HEK293 (cell line): ENCODE data around the gene PPARG.

ENCODE experiments used
- HOXD13 ChIP-seq: sonication (generic); formaldehyde crosslinking; IDR thresholded peaks from 2 replicates; pipeline ENCODE4 v1.8.0; 2022; ENCODE audit warnings: missing genetic modification reagents, borderline replicate concordance
- PRDM1 ChIP-seq: fragments of 450-650 bp; formaldehyde crosslinking; IDR thresholded peaks from 2 replicates; pipeline ENCODE4; 2016; ENCODE audit warnings: missing biosample characterization, missing genetic modification characterization
- ZBTB17 ChIP-seq: fragments of 450-650 bp; formaldehyde crosslinking; IDR thresholded peaks from 2 replicates; pipeline ENCODE4 v1.5.1; 2016; ENCODE audit warnings: missing biosample characterization, missing genetic modification characterization
- ZBTB21 ChIP-seq: fragments of 450-650 bp; formaldehyde crosslinking; IDR thresholded peaks from 2 replicates; pipeline ENCODE4 v1.5.1; 2017; ENCODE audit warnings: missing biosample characterization, missing genetic modification characterization
- ZEB2 ChIP-seq: fragments of 450-650 bp; formaldehyde crosslinking; IDR thresholded peaks from 2 replicates; pipeline ENCODE4 v1.5.1; 2016; ENCODE audit warnings: missing biosample characterization, missing genetic modification characterization
- ZNF514 ChIP-seq: fragments of 450-650 bp; formaldehyde crosslinking; IDR thresholded peaks from 2 replicates; pipeline ENCODE4 v1.5.1; 2016; ENCODE audit warnings: missing biosample characterization, missing genetic modification characterization
- ZNF664 ChIP-seq: fragments of 450-650 bp; formaldehyde crosslinking; IDR thresholded peaks from 2 replicates; pipeline ENCODE4 v1.5.1; 2016; ENCODE audit warnings: missing biosample characterization, missing genetic modification characterization
- TF ChIP-seq, protein P1 (sequence below): fragments of 450-650 bp; formaldehyde crosslinking; IDR thresholded peaks from 2 replicates; pipeline ENCODE4 v1.5.1; 2016; ENCODE audit warnings: missing biosample characterization, missing genetic modification characterization
- TF ChIP-seq, protein P2 (sequence below): fragments of 450-650 bp; formaldehyde crosslinking; IDR thresholded peaks from 2 replicates; pipeline ENCODE4 v1.5.1; 2016; ENCODE audit warnings: missing biosample characterization, missing genetic modification characterization

DNA sequence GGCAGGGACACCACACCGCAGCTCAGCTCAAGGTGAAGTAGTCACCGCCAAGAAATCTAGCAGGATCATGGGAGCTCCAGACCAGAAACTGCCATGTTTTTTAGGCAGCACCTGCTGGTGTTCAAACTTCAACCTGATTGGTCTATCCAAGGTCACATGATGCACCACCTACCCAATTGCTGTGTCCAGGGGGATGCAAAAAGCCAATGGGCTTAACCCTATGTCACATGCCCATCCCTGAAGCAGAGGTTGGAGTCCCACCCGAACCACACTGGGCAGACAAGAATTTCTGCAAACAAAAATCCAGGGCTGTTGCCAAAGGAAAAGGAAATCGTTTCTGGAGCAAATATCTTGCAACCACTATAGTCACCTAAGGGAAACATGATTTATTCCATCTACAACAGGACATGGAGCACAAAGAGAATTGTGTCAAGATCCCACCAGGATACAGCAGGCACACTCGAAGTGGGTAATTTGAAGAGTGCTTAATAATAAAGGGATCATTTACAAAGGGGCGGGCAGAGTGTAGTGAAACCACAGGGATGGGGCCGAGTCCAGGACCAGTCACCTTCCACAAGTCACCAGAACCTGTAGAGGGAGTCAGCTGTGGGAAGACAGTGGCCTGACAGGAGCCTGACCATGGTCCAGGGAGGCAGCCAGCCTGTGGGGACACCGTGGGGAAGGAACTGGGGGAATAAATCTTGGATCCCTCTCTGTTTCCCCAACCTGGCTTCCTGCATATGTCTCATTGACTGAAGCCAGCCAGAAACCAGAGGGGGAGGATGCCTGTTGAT lies 161.2 kb downstream of the PPARG start:
- TF ChIP-seq ZNF514 (no peak), ZNF664 (no peak), PRDM1 (tag by site-specific recombination) (no peak), ZBTB21 (tag by site-specific recombination) (no peak), ZEB2 (tag by site-specific recombination) (no peak), ZBTB17 (tag by site-specific recombination) (no peak), HOXD13 (CRISPR knock-in tag) (no peak)
- TF ChIP-seq, protein P1, sequence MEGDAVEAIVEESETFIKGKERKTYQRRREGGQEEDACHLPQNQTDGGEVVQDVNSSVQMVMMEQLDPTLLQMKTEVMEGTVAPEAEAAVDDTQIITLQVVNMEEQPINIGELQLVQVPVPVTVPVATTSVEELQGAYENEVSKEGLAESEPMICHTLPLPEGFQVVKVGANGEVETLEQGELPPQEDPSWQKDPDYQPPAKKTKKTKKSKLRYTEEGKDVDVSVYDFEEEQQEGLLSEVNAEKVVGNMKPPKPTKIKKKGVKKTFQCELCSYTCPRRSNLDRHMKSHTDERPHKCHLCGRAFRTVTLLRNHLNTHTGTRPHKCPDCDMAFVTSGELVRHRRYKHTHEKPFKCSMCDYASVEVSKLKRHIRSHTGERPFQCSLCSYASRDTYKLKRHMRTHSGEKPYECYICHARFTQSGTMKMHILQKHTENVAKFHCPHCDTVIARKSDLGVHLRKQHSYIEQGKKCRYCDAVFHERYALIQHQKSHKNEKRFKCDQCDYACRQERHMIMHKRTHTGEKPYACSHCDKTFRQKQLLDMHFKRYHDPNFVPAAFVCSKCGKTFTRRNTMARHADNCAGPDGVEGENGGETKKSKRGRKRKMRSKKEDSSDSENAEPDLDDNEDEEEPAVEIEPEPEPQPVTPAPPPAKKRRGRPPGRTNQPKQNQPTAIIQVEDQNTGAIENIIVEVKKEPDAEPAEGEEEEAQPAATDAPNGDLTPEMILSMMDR (tag by site-specific recombination): no peak
- TF ChIP-seq, protein P2, sequence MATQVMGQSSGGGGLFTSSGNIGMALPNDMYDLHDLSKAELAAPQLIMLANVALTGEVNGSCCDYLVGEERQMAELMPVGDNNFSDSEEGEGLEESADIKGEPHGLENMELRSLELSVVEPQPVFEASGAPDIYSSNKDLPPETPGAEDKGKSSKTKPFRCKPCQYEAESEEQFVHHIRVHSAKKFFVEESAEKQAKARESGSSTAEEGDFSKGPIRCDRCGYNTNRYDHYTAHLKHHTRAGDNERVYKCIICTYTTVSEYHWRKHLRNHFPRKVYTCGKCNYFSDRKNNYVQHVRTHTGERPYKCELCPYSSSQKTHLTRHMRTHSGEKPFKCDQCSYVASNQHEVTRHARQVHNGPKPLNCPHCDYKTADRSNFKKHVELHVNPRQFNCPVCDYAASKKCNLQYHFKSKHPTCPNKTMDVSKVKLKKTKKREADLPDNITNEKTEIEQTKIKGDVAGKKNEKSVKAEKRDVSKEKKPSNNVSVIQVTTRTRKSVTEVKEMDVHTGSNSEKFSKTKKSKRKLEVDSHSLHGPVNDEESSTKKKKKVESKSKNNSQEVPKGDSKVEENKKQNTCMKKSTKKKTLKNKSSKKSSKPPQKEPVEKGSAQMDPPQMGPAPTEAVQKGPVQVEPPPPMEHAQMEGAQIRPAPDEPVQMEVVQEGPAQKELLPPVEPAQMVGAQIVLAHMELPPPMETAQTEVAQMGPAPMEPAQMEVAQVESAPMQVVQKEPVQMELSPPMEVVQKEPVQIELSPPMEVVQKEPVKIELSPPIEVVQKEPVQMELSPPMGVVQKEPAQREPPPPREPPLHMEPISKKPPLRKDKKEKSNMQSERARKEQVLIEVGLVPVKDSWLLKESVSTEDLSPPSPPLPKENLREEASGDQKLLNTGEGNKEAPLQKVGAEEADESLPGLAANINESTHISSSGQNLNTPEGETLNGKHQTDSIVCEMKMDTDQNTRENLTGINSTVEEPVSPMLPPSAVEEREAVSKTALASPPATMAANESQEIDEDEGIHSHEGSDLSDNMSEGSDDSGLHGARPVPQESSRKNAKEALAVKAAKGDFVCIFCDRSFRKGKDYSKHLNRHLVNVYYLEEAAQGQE (tag by site-specific recombination): no peak
